A673 (cell line): ENCODE results near the gene GPR39.

Experiments used
- EZH2 ChIP-seq: fragments of 200-600 bp; sonication (generic); IDR thresholded peaks from 2 replicates; pipeline ENCODE4 v1.6.1; 2017; ENCODE audit warnings: borderline replicate concordance, low read depth, mild to moderate bottlenecking, mixed read lengths, antibody characterized with exemption, low read length; ENCODE audit not compliant: poor library complexity, severe bottlenecking
- TF ChIP-seq, protein P1 (sequence below): fragments of 300-800, 200-600 bp; sonication (generic); conservative IDR thresholded peaks from 2 replicates; pipeline ENCODE4 v1.5.1; 2017; ENCODE audit warnings: low read depth, mild to moderate bottlenecking, antibody characterized with exemption, low read length, moderate library complexity, mixed read lengths

DNA sequence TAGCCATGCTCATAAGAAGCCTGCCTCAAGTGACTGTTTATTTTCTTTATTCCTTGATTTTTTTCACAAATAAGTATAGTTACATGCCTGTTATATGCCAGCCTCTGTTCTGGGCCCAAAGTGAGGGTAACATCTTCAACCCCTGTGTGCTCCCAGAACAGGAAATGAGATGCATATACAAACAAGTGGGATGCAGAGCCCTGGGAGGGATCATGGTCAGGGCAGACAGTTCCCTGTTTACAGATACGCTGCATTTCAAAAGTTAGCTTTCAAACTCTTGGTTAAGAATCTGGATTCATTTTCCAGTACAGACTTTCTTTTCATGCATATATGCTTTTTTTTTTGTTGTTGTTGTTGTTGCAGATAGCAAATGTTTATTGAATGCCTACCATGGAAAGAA lies 24.4 kb downstream of the GPR39 start:
- TF ChIP-seq, protein P1, sequence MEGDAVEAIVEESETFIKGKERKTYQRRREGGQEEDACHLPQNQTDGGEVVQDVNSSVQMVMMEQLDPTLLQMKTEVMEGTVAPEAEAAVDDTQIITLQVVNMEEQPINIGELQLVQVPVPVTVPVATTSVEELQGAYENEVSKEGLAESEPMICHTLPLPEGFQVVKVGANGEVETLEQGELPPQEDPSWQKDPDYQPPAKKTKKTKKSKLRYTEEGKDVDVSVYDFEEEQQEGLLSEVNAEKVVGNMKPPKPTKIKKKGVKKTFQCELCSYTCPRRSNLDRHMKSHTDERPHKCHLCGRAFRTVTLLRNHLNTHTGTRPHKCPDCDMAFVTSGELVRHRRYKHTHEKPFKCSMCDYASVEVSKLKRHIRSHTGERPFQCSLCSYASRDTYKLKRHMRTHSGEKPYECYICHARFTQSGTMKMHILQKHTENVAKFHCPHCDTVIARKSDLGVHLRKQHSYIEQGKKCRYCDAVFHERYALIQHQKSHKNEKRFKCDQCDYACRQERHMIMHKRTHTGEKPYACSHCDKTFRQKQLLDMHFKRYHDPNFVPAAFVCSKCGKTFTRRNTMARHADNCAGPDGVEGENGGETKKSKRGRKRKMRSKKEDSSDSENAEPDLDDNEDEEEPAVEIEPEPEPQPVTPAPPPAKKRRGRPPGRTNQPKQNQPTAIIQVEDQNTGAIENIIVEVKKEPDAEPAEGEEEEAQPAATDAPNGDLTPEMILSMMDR = no peak
- no peak for TF ChIP-seq EZH2
